Breast epithelium (tissue), 4 donors: Measurements from ENCODE around the gene GP9. TPM values are rescaled to one million over a fixed set of nuclear protein-coding genes. Genes with fewer than 3 reads are reported as not detected.

ENCODE experiments used
- DNase-seq, 2 donors: peaks; one replicate each; pipeline ENCODE4 v3.0.0-alpha.2; 2019; ENCODE audit warnings: low spot score in 2 of 2
- H3K27ac ChIP-seq, 2 donors: fragments of 200-600 bp; sonication (generic) in 1 of 2; one replicate each; pipeline ENCODE4 v1.5.1; 2016 to 2019; ENCODE audit warnings: mild to moderate bottlenecking in 1 of 2
- H3K27me3 ChIP-seq, 2 donors: fragments of 200-600 bp; sonication (generic) in 1 of 2; one replicate each; pipeline versions ENCODE4 v1.5.1 to v1.6.0; 2017 to 2019; ENCODE audit warnings: control low read depth in 1 of 2, mild to moderate bottlenecking in 1 of 2
- H3K36me3 ChIP-seq: fragments of 200-600 bp; one replicate; pipeline ENCODE4 v1.5.1; 2019
- H3K4me1 ChIP-seq, 2 donors: fragments of 200-600 bp; sonication (generic); one replicate each; pipeline ENCODE4 v1.5.1; 2016 to 2019; ENCODE audit warnings: control low read depth in 1 of 2
- H3K4me3 ChIP-seq, 3 donors: fragments of 200-600 bp; sonication (generic); 1 replicate in 2 of 3; 2 replicates in 1 of 3; pipeline ENCODE4 v1.5.1; 2016 to 2019; ENCODE audit warnings: mild to moderate bottlenecking in 3 of 3, moderate library complexity in 2 of 3
- H3K9me3 ChIP-seq, 2 donors: fragments of 200-600 bp; sonication (generic) in 1 of 2; one replicate each; pipeline ENCODE4 v1.5.1; 2016 to 2019; ENCODE audit warnings: control low read depth in 1 of 2
- CTCF ChIP-seq, 3 donors: fragments of 450-650 bp; IDR thresholded peaks; one replicate each; pipeline ENCODE4 v1.5.1; 2016 to 2017; ENCODE audit warnings: antibody characterized with exemption in 3 of 3, mild to moderate bottlenecking in 3 of 3, moderate library complexity in 3 of 3
- POLR2A ChIP-seq: fragments of 450-650 bp; IDR thresholded peaks from one replicate; pipeline ENCODE4 v1.6.1; 2016; ENCODE audit warnings: antibody characterized with exemption, mild to moderate bottlenecking, moderate library complexity
- POLR2AphosphoS5 ChIP-seq, 3 donors: sonication (generic); formaldehyde crosslinking; IDR thresholded peaks; one replicate each; pipeline ENCODE4 v1.6.1; 2017; ENCODE audit warnings: antibody characterized with exemption in 3 of 3
- intact Hi-C: fragments of 100-400 bp; cut with DNase I; formaldehyde crosslinking; loops from one replicate; pipeline ENCODE4 v1.15.1; 2023; ENCODE audit warnings: low total_unique reads
- total RNA-seq, 3 donors: library from RNA; depleted of rRNA; stranded (reverse); fragments of >200 nt; gene quantifications; one replicate each; pipeline ENCODE4 v1.1.0, GENCODE V29; 2016

The GP9 gene
- total RNA-seq, 3 donors from 2014 or later, result 0.48 TPM; not detected in 2

DNA sequence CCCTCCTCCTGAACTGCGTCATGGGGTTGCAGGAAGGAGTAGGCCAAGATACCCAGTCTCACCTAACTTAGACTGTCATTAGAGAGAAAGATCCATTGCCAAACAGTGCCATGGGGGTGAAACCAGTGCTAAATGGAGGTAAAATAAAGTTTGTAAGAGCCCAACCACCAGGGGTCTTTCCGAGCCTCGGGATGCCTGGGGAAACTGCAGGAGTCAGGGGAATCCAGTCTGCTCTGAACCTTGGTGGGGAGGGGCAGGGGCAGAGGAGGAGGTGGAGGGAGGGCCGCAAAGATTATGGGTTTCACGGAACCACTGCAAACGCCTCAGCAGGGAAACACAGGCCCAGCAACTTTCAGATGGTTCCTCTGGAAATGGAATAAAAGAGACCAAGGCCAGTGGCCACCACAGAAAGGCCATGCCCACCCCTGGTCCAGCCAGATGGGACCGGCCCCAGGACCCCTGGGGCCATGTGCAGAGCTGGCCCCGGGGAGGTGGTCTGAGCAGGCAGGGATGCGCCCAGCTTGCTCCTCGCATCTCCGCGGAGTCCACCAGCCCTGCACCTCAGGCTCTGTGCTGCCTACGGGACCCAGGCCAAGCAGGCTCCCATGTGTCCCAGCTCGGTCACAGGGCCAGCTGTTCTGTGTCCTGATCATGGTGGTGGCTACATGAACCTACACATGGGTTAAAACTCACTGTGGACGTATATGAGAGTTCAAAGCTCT, 19.8 kb upstream of the GP9 start:
- Histone ChIP-seq H3K4me3 (no peak overlapping the region), H3K27ac (no peak overlapping the region), H3K27me3 (peaks cover 0 to 3% of the 10 kb centered on the region in 2 donors), H3K9me3 (no peaks in the 10 kb centered on the region), H3K4me1 (no peaks in the 10 kb centered on the region), H3K36me3 (no peaks in the 10 kb centered on the region)
- TF ChIP-seq POLR2A (no peak), CTCF (IDR thresholded peaks at IDR 0.05) (no peak), POLR2AphosphoS5 (IDR thresholded peaks at IDR 0.05) (no peak)
- intact Hi-C loops, result no loop called here
- DNase-seq, result no peak

DNA sequence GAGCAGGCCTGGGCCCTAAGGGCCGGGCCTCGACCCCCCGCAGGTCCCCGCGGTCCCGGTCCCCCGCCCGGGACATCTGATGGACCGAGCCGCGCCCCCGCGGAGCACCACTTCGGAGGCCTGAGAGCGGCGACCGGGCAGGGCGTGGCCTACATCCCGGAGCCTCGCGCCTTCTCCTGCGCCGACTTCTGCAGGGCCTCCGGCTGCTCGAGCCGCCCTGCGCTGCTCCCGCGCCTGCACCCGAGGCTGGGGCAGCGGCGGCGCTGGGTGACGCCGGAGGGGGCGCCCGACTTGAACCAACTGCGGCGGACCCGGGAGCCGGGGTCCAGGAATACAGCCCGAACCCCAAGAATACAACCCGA, 14.9 kb upstream of the GP9 start:
- no peaks in the 10 kb centered on the region for H3K36me3 ChIP-seq
- no peak for DNase-seq
- H3K4me1 ChIP-seq, result no peaks in the 10 kb centered on the region
- H3K27ac ChIP-seq, result no peak overlapping the region
- no peaks in the 10 kb centered on the region for H3K9me3 ChIP-seq
- H3K4me3 ChIP-seq, result peak overlapping the region; percentile 29 to 67 (median 41)
- peaks cover 0 to 8% of the 10 kb centered on the region in 2 donors for H3K27me3 ChIP-seq
- intact Hi-C loops, result no loop called here
- TF ChIP-seq POLR2A (no peak), POLR2AphosphoS5 (IDR thresholded peaks at IDR 0.05) (no peak), CTCF (IDR thresholded peaks at IDR 0.05) (no peak)

GRCh38 chr3:129046037-129046731, 14.4 kb upstream of the GP9 start:
- no peak for DNase-seq
- no peak overlapping the region for H3K27ac ChIP-seq
- intact Hi-C loops, result no loop called here
- no peaks in the 10 kb centered on the region for H3K9me3 ChIP-seq
- H3K4me3 ChIP-seq, result peak overlapping the region; percentile 29 to 67 (median 41)
- TF ChIP-seq POLR2AphosphoS5 (IDR thresholded peaks at IDR 0.05) (no peak), POLR2A (no peak), CTCF (IDR thresholded peaks at IDR 0.05) (no peak)
- no peaks in the 10 kb centered on the region for H3K4me1 ChIP-seq
- peaks cover 0 to 8% of the 10 kb centered on the region in 2 donors for H3K27me3 ChIP-seq
- H3K36me3 ChIP-seq, result no peaks in the 10 kb centered on the region

DNA sequence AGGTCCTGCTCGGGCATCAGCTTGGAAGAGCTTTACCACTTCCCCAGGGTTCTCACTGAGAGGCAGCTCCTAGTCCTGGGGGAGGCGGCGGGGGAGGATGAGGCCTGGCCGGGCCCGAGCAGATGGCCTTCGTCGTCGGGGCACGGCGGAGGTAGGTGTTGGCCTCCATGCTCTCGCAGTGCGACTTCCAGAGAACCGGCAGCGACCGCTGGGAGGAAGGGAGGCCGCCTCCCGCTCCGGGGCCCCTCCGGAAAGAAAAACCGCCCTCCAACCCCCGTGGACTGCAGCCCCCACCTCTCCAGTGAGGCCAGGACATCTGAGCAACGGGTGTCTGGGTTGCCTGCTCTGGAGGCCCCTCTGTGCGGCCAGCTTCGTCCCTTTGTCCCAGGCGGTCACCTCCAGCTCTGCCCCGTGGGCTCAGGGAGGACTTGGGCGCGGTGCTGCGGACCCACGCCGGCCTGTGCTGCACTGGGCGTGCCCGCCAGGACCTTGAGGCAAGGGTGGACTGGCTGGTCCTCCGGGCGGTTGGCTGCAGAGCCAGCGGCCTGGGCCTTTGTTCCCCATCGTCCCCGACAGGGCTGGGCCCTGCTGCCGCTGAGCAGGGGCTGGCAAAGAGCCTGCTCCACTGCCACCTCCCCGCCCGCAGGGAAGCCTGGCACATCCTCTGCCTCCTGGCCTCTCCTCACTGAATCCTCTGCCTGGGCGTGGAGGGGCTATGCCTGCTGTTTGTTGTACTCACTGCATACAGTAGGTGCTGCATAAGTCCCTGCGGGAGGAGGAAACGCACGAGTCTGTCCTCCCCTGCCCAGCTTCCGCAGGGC, 13.6 kb upstream of the GP9 start:
- Histone ChIP-seq H3K4me1 (no peaks in the 10 kb centered on the region), H3K27me3 (peaks cover 0 to 8% of the 10 kb centered on the region in 2 donors), H3K4me3 (no peak overlapping the region), H3K27ac (no peak overlapping the region), H3K36me3 (no peaks in the 10 kb centered on the region), H3K9me3 (no peaks in the 10 kb centered on the region)
- no peak for DNase-seq
- intact Hi-C loops, result no loop called here
- TF ChIP-seq POLR2A, result no peak
- TF ChIP-seq POLR2AphosphoS5 (IDR thresholded peaks at IDR 0.05), result no peak
- TF ChIP-seq CTCF (IDR thresholded peaks at IDR 0.05), result no peak

DNA sequence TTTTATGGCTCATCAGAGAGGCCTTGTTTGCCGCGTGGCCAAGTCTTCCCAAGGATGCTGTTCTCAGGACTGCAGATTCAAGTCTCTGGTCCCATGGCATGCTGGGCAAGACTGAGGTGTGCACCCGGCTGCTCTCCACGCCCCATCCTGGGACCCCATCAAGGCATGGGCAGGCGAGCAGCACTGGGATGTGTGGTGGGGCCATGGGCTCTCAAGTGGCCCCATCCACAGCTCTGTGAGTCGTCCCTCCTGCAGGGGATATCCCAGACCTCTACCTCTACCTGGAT, 13.1 kb upstream of the GP9 start:
- no peak for DNase-seq
- TF ChIP-seq POLR2A (no peak), POLR2AphosphoS5 (IDR thresholded peaks at IDR 0.05) (no peak), CTCF (IDR thresholded peaks at IDR 0.05) (no peak)

More for the DNA sequence above, 13.1 kb upstream of the GP9 start:
- H3K9me3 ChIP-seq, result no peaks in the 10 kb centered on the region
- intact Hi-C loops, result no loop called here
- H3K4me3 ChIP-seq, result no peak overlapping the region
- H3K27ac ChIP-seq, result no peak overlapping the region
- peaks cover 0 to 3% of the 10 kb centered on the region in 2 donors for H3K4me1 ChIP-seq
- H3K36me3 ChIP-seq, result no peaks in the 10 kb centered on the region
- peaks cover 0 to 8% of the 10 kb centered on the region in 2 donors for H3K27me3 ChIP-seq
